WTC11 (cell line): ENCODE results near the gene FNDC7. TPM values are rescaled to one million over a fixed set of nuclear protein-coding genes. Genes with fewer than 3 reads are reported as not detected.
A peak's percentile ranks its signal among the peaks of the same experiment; 100 is the strongest.

Source experiments
- ATAC-seq: fragments of 200-7000 bp; cut with Tn5 transposase; 2 replicates; pipeline ENCODE4 v1.10.0; 2021; ENCODE audit warnings: mild to moderate bottlenecking, moderate library complexity
- CTCF ChIA-PET: fragments of 300-600 bp; sonication (Branson Sonifier 250); formaldehyde crosslinking; loops from one replicate; lab custom pipeline; 2021; ENCODE audit warnings: antibody characterized with exemption; lab: Charles Lee
- POLR2A ChIA-PET: fragments of 350-600 bp; sonication (Branson Sonifier 250); formaldehyde crosslinking; loops from one replicate; lab custom pipeline; 2021; ENCODE audit warnings: antibody characterized with exemption; lab: Charles Lee
- DNase-seq: peaks from one replicate; pipeline ENCODE4 v3.0.0; 2021; ENCODE audit warnings: low spot score
- H3K27ac Mint-ChIP-seq: 2 replicates; pipeline ENCODE4 v1.8.0; 2021; ENCODE audit warnings: mixed read lengths
- H3K27me3 Mint-ChIP-seq: 2 replicates; pipeline ENCODE4 v1.8.0; 2021; ENCODE audit warnings: low read depth, mild to moderate bottlenecking, moderate library complexity, mixed read lengths
- H3K36me3 Mint-ChIP-seq: 2 replicates; pipeline ENCODE4 v1.8.0; 2021; ENCODE audit warnings: mixed read lengths
- H3K4me1 Mint-ChIP-seq: 2 replicates; pipeline ENCODE4 v1.8.0; 2022; ENCODE audit warnings: mixed read lengths
- H3K4me3 Mint-ChIP-seq: 2 replicates; pipeline ENCODE4 v1.8.0; 2021; ENCODE audit warnings: mild to moderate bottlenecking, moderate library complexity, mixed read lengths
- H3K9me3 Mint-ChIP-seq: 2 replicates; pipeline ENCODE4 v1.8.0; 2021; ENCODE audit warnings: mixed read lengths
- ATF1 ChIP-seq: sonication (generic); formaldehyde crosslinking; IDR thresholded peaks from 2 replicates; pipeline ENCODE4 v1.8.1; 2023; ENCODE audit warnings: mild to moderate bottlenecking, moderate library complexity, missing genetic modification reagents
- ATF6 ChIP-seq: sonication (generic); formaldehyde crosslinking; IDR thresholded peaks from 2 replicates; pipeline ENCODE4 v1.8.1; 2023; ENCODE audit warnings: mild to moderate bottlenecking, missing genetic modification reagents
- CTCF ChIP-seq: fragments of 200-600 bp; IDR thresholded peaks from 2 replicates; pipeline ENCODE4 v1.8.0; 2022; ENCODE audit warnings: antibody characterized with exemption
- E2F1 ChIP-seq: sonication (generic); formaldehyde crosslinking; IDR thresholded peaks from 2 replicates; pipeline ENCODE4 v1.8.0; 2022; ENCODE audit warnings: mild to moderate bottlenecking, missing genetic modification reagents
- EMX1 ChIP-seq: fragments of 250-450 bp; sonication (Bioruptor Pico); IDR thresholded peaks from 2 replicates; pipeline ENCODE4 v1.8.0; 2021; ENCODE audit warnings: mild to moderate bottlenecking
- ETV6 ChIP-seq: sonication (generic); formaldehyde crosslinking; IDR thresholded peaks from 2 replicates; pipeline ENCODE4 v1.8.1; 2022; ENCODE audit warnings: mild to moderate bottlenecking, missing genetic modification reagents
- FOXP4 ChIP-seq: sonication (generic); formaldehyde crosslinking; IDR thresholded peaks from 2 replicates; pipeline ENCODE4 v1.8.0; 2022; ENCODE audit warnings: mild to moderate bottlenecking, missing genetic modification reagents
- GRHL2 ChIP-seq: fragments of 250-450 bp; sonication (Bioruptor Pico); IDR thresholded peaks from 2 replicates; pipeline ENCODE4 v1.8.0; 2022; ENCODE audit warnings: mild to moderate bottlenecking, moderate library complexity; ENCODE audit not compliant: insufficient replicate concordance, severe bottlenecking
- GTF2I ChIP-seq: fragments of 250-450 bp; sonication (Bioruptor Pico); conservative IDR thresholded peaks from 2 replicates; pipeline ENCODE4 v1.4.0; 2021; ENCODE audit warnings: mild to moderate bottlenecking
- IRF2 ChIP-seq: sonication (generic); formaldehyde crosslinking; IDR thresholded peaks from 2 replicates; pipeline ENCODE4 v1.8.0; 2022; ENCODE audit warnings: low read depth, missing genetic modification reagents, borderline replicate concordance
- KAT7 ChIP-seq: sonication (generic); formaldehyde crosslinking; IDR thresholded peaks from 2 replicates; pipeline ENCODE4 v1.8.1; 2023; ENCODE audit warnings: missing genetic modification reagents, mild to moderate bottlenecking, borderline replicate concordance
- NR3C1 ChIP-seq: sonication (generic); formaldehyde crosslinking; conservative IDR thresholded peaks from 2 replicates; pipeline ENCODE4 v1.8.1; 2023; ENCODE audit warnings: low read depth, mild to moderate bottlenecking, missing genetic modification reagents
- OVOL2 ChIP-seq: fragments of 250-450 bp; sonication (Bioruptor Pico); IDR thresholded peaks from 2 replicates; pipeline ENCODE4 v1.9.0; 2021; ENCODE audit warnings: mild to moderate bottlenecking, borderline replicate concordance
- ZNF263 ChIP-seq: sonication (generic); formaldehyde crosslinking; IDR thresholded peaks from 2 replicates; pipeline ENCODE4 v1.8.1; 2022; ENCODE audit warnings: low read depth, mild to moderate bottlenecking, moderate library complexity, missing genetic modification reagents
- ZNF416 ChIP-seq: fragments of 250-450 bp; sonication (Bioruptor Pico); IDR thresholded peaks from 2 replicates; pipeline ENCODE4 v1.9.0; 2021; ENCODE audit warnings: mild to moderate bottlenecking, inconsistent platforms
- ZNF423 ChIP-seq: fragments of 250-450 bp; sonication (Bioruptor Pico); IDR thresholded peaks from 2 replicates; pipeline ENCODE4 v2.1.2; 2022; ENCODE audit warnings: mild to moderate bottlenecking, moderate library complexity
- ZNF512 ChIP-seq: sonication (generic); formaldehyde crosslinking; IDR thresholded peaks from 2 replicates; pipeline ENCODE4 v1.8.1; 2022; ENCODE audit warnings: missing genetic modification reagents, borderline replicate concordance
- ZSCAN18 ChIP-seq: fragments of 250-450 bp; sonication (Bioruptor Pico); IDR thresholded peaks from 2 replicates; pipeline ENCODE4 v2.1.2; 2022; ENCODE audit warnings: mild to moderate bottlenecking, moderate library complexity
- total RNA-seq: library from RNA; stranded (reverse); gene quantifications from 3 replicates; pipeline ENCODE4 v1.2.3, GENCODE V29; 2021

FNDC7 gene
- total RNA-seq, 1 experiment from 2014 or later: 0.28 TPM

- POLR2A ChIA-PET: no interaction called here
- no peak for ATAC-seq
- CTCF ChIA-PET: no interaction called here
- Mint-ChIP-seq H3K4me3 (no peak overlapping the region), H3K27ac (no peak overlapping the region)
- TF ChIP-seq GRHL2 (CRISPR knock-in tag): no peak
- TF ChIP-seq ZNF416 (CRISPR knock-in tag): no peak
- no peak for TF ChIP-seq OVOL2 (CRISPR knock-in tag)
- no peak for TF ChIP-seq KAT7
- no peak for TF ChIP-seq ZNF263 (CRISPR knock-in tag)
- no peak for TF ChIP-seq CTCF
- TF ChIP-seq NR3C1: no peak
- no peak for TF ChIP-seq E2F1 (CRISPR knock-in tag)
- no peak for TF ChIP-seq GTF2I (CRISPR knock-in tag)
- no peak for TF ChIP-seq ATF6 (CRISPR knock-in tag)
- TF ChIP-seq ETV6: no peak
- no peak for TF ChIP-seq EMX1 (CRISPR knock-in tag)
- TF ChIP-seq ZNF512: no peak
- TF ChIP-seq ZNF423 (CRISPR knock-in tag): no peak
- TF ChIP-seq IRF2 (CRISPR knock-in tag): no peak
- TF ChIP-seq ATF1 (CRISPR knock-in tag): no peak
- TF ChIP-seq, all 79 proteins: peak for 0
- Mint-ChIP-seq H3K9me3 (no peaks in the 10 kb centered on the region), H3K27me3 (no peaks in the 10 kb centered on the region), H3K4me1 (peaks cover 21% of the 10 kb centered on the region), H3K36me3 (no peaks in the 10 kb centered on the region)
- no peak for DNase-seq
Observed at GRCh38 chr1:108718927-108719655, 6.4 kb downstream of the FNDC7 start.

GRCh38 chr1:108719656-108720435 is 7.1 kb downstream of the FNDC7 start:
- ChIA-PET CTCF (no interaction called here), POLR2A (no interaction called here)
- TF ChIP-seq FOXP4 (CRISPR knock-in tag) (no peak), ETV6 (no peak), ZSCAN18 (CRISPR knock-in tag) (no peak)
- Mint-ChIP-seq H3K9me3 (no peaks in the 10 kb centered on the region), H3K27me3 (no peaks in the 10 kb centered on the region), H3K4me1 (peaks cover 21% of the 10 kb centered on the region), H3K36me3 (no peaks in the 10 kb centered on the region), H3K4me3 (no peak overlapping the region), H3K27ac (peak overlapping the region; percentile 61; the same call in 1 of the 2 replicates)
- no peak for ATAC-seq
- no peak for DNase-seq
